ENCODE measurements around the gene MS4A10. TPM values are rescaled to one million over a fixed set of nuclear protein-coding genes. Genes with fewer than 3 reads are reported as not detected.

MS4A10 gene
- total RNA-seq, 4 donors from 2014 or later, result not detected

DNA sequence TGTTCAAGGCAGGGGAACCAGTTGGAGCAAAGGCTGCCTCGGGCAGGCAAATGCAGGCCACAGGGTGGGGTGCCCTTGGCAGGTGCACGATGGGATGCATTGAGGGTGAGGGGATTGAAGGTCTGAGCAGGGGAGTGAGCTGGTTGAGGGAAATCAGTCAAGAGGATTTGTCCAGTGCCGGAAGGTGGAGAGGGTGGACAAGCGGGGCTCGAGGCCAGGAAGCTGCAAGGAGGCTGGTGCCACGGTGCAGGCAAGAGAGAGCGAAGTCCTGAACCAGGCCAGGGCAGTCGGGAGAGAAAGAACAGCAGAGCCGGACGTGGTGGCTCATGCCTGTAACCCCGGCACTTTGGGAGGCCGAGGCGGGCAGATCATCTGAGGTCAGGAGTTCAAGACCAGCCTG, 10.4 kb upstream of the MS4A10 start:
- DNase-seq (ENCODE audit: low spot score), result no peak
- TF ChIP-seq, protein P1, sequence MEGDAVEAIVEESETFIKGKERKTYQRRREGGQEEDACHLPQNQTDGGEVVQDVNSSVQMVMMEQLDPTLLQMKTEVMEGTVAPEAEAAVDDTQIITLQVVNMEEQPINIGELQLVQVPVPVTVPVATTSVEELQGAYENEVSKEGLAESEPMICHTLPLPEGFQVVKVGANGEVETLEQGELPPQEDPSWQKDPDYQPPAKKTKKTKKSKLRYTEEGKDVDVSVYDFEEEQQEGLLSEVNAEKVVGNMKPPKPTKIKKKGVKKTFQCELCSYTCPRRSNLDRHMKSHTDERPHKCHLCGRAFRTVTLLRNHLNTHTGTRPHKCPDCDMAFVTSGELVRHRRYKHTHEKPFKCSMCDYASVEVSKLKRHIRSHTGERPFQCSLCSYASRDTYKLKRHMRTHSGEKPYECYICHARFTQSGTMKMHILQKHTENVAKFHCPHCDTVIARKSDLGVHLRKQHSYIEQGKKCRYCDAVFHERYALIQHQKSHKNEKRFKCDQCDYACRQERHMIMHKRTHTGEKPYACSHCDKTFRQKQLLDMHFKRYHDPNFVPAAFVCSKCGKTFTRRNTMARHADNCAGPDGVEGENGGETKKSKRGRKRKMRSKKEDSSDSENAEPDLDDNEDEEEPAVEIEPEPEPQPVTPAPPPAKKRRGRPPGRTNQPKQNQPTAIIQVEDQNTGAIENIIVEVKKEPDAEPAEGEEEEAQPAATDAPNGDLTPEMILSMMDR (IDR thresholded peaks at IDR 0.05), result no peak
- ATAC-seq (ENCODE audit: low FRiP score), result no peak

DNA sequence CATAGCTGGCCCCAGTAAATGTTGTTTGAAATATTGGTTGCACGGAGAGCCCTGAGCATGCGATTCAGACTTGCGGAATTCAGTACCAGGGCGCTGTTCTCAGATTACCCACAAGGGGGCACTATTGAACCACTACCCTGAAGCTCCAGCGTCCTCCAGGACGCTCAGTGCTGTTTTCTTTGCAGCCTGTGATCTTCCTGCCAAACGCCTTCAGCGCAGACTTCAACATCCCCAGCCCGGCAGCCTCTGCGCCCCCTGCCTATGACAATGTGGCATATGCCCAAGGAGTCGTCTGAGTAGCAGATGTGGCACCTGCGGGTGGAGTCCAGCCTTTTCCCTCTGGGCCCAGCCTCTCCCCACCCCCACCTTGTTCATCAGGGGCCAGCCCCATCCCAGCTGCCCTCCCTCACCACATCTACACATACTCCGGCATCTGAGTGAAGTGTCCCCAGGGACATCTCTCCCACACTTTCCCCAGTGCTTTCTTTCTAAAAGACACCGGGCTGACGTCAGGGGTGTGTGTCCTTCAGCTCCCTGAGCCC, 9.6 kb upstream of the MS4A10 start:
- ATAC-seq (ENCODE audit: low FRiP score) (no peak), DNase-seq (ENCODE audit: low spot score) (peak; percentile 85)
- TF ChIP-seq, protein P1 (IDR thresholded peaks at IDR 0.05), result peak in 2 of 3 donors; percentile 45 to 62

DNA sequence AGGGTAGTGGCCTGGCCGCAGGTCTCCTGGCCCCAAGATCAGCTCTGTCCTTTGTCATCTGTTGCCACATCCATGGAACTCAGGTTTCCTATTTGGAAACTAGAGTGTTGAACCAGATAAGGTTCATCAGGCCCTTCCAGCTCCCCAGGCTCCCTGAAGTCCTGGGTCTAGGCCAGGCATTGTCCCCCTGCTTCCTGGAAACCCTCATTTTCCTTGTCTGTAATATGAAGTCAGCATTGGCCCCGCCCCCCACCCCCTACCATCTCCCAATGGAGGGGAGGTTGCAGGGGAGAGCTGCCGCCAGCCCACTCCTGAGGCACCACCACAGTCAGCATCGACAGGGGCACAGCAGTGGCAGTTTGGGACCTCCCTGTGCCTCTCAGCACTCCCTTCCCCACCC, 9.0 kb upstream of the MS4A10 start:
- no peak for DNase-seq (ENCODE audit: low spot score)
- ATAC-seq (ENCODE audit: low FRiP score), result no peak
- TF ChIP-seq, protein P1 (IDR thresholded peaks at IDR 0.05), result no peak

DNA sequence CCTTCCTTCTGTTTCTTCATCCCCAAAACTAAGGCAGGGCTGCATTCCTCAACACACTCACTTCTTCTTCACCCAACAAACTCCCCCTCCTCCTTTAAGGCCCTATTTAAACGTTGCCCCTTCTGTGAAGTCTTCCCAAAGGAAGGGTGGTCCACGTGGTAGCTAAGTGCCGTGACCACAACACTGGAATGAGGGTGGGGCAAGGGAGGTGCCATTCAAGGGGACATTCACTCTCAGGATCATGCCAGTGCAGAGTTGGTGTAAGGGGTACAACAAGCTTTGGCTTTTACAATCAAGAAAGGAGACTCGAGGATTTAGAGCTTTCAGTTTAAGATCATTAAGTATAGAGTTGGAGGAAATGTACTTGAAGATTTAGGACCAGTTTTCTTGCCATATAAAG, 8.0 kb upstream of the MS4A10 start:
- no peak for DNase-seq (ENCODE audit: low spot score)
- TF ChIP-seq, protein P1 (IDR thresholded peaks at IDR 0.05), result no peak
- ATAC-seq (ENCODE audit: low FRiP score), result no peak

DNA sequence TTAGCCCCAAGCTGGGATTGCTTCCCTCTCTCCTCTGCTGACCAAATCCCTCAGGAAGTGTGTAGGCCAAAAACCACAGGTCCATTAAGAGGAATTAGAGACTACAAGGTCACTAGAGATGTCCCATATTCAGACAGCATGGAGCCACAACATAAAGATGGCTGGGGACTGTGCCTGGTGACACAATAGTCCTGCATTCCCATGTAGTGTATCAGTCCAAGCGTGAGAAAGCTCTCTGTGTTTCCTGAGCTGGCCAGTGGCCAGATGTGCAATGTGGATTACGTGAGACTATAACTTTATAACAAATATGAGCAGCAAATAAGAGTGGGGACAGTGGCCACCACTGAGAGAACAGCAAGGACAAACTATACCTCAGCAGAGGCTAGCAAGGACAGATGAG, 7.6 kb upstream of the MS4A10 start:
- TF ChIP-seq, protein P1 (IDR thresholded peaks at IDR 0.05), result no peak
- DNase-seq (ENCODE audit: low spot score) (no peak), ATAC-seq (ENCODE audit: low FRiP score) (no peak)

DNA sequence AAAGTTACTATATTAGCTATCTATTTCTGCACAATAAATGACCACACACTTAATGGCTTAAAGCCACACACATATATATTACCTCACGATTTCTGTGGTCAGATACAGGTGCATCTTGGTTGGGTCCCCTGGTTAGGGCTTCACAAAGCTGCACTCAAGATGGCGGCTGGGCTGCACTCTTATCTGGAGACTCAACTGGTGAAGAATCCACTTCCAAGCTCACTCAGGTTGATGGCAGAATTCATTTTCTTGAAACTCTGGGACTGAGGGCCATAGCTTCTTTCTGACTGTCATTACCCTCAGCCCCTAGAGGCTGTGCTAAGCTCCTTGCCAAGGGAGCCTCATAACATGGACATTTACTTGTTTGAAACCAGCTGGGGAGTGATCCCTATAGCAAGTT, 5.1 kb upstream of the MS4A10 start:
- DNase-seq (ENCODE audit: low spot score), result no peak
- no peak for ATAC-seq (ENCODE audit: low FRiP score)
- TF ChIP-seq, protein P1 (IDR thresholded peaks at IDR 0.05), result no peak

DNA sequence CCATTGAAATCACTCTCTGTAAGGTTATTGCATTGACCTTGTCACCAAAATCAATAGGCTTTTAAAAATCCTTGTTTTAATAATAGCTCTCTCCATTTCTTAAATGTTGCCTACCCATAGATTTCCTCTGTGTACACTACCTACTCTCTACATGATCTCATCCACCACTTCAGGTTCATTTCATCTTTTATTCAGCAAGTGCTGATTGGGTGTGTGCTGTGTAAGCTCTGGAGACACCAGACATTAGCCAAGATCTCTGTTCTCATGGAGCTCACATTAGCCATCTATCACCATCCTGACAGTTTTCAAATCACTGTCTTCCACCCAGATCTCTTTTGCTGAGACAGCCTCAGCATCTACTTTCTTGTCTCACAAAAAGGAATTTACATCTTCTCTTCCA, 4.4 kb upstream of the MS4A10 start:
- no peak for DNase-seq (ENCODE audit: low spot score)
- TF ChIP-seq, protein P1 (IDR thresholded peaks at IDR 0.05), result no peak
- no peak for ATAC-seq (ENCODE audit: low FRiP score)
